Lung (tissue), 12 donors: ENCODE results near the gene SPEF2. TPM values are rescaled to one million over a fixed set of nuclear protein-coding genes. Genes with fewer than 3 reads are reported as not detected.

Experiments
- ATAC-seq: fragments of 200-7000 bp; cut with Tn5 transposase; one replicate; pipeline ENCODE4 v1.9.1; 2020; ENCODE audit warnings: moderate number of reproducible peaks; ENCODE audit not compliant: insufficient read depth, low FRiP score
- DNase-seq, 3 donors: peaks; one replicate each; pipeline ENCODE4 v3.0.0-alpha.2; 2013 to 2017
- H3K27ac ChIP-seq, 2 donors: one replicate each; pipeline ENCODE4 v1.5.1; 2013; ENCODE audit warnings: mild to moderate bottlenecking in 2 of 2, moderate library complexity in 2 of 2, control low read depth in 1 of 2, inconsistent platforms in 1 of 2, low read depth in 1 of 2, low read length in 1 of 2
- H3K27me3 ChIP-seq, 3 donors: one replicate each; pipeline ENCODE4 v1.5.1; 2013; ENCODE audit warnings: low read length in 2 of 3; ENCODE audit not compliant: control insufficient read depth in 3 of 3, insufficient read depth in 3 of 3
- H3K36me3 ChIP-seq, 4 donors: one replicate each; pipeline ENCODE4 v1.5.1; 2013; ENCODE audit warnings: low read length in 4 of 4, mild to moderate bottlenecking in 1 of 4, moderate library complexity in 1 of 4; ENCODE audit not compliant: control insufficient read depth in 4 of 4, insufficient read depth in 4 of 4
- H3K4me1 ChIP-seq, 5 donors: one replicate each; pipeline ENCODE4 v1.5.1; 2013; ENCODE audit warnings: low read length in 5 of 5, mild to moderate bottlenecking in 2 of 5, moderate library complexity in 1 of 5; ENCODE audit not compliant: control insufficient read depth in 5 of 5, insufficient read depth in 5 of 5
- H3K4me3 ChIP-seq: one replicate; pipeline ENCODE4 v1.5.1; 2013; ENCODE audit warnings: mild to moderate bottlenecking, control low read depth, moderate library complexity
- H3K9ac ChIP-seq, 2 donors: one replicate each; pipeline ENCODE4 v1.5.1; 2013; ENCODE audit warnings: low read length in 2 of 2, control low read depth in 1 of 2; ENCODE audit not compliant: insufficient read depth in 1 of 2
- H3K9me3 ChIP-seq, 4 donors: one replicate each; pipeline ENCODE4 v1.5.1; 2013; ENCODE audit warnings: low read length in 3 of 4, mild to moderate bottlenecking in 1 of 4, moderate library complexity in 1 of 4; ENCODE audit not compliant: control insufficient read depth in 4 of 4, insufficient read depth in 3 of 4
- WGBS, 2 donors: extraction: QIAGEN DNeasy Blood & Tissue Kit; methylation state at CpG; one replicate each; pipeline ENCODE4 v1.1.7; 2013; 5-methylcytosine and 5-hydroxymethylcytosine counted together
- polyA plus RNA-seq, 2 donors: library from polyadenylated mRNA; stranded (reverse); fragments of 200-250 nt; gene quantifications; one replicate each; pipeline ENCODE4 v1.2.1, GENCODE V29; 2013
- total RNA-seq, 2 donors: library from RNA; depleted of rRNA in 1 of 2; stranded (reverse); fragments of >200 nt in 1 of 2; gene quantifications; one replicate each; pipeline ENCODE4 v1.2.1, GENCODE V29; 2014 to 2021
- TF ChIP-seq, protein P1 (sequence below): IDR thresholded peaks from 2 replicates; pipeline ENCODE4 v1.5.1; 2012; ENCODE audit warnings: mild to moderate bottlenecking; ENCODE audit errors: control extremely low read depth, extremely low read depth
- donor health status: control.
- donor health status: control.
- donor health status: Bipolar disorder and iron deficiency.
- donor health status: healthy.
- donor health status: DM: yes; HTN: yes; CAD: no.

Gene SPEF2
- total and polyA plus RNA-seq, 4 donors = 2.7 to 73.9 (median 11.3) TPM

DNA sequence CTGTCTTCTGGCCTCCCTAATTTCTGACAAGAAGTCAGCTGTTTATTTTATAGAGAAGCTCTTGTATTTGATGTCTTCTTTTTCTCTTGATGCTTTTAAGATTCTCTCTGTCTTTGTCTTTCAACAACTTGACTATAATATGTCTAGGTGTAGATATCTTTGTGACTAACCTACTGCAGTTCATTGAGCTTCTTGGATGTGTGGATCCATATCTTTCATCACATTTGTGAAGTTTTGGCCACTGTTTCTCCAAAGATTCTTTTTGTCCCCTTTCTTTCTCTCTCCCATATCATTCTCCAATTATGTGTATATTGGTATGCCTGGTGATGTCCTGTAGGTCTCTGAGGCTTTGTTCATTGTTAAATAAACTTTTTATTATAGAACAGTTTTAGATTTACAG is 16.7 kb downstream of the SPEF2 start:
- no peak for DNase-seq
- Histone ChIP-seq H3K27me3 (no peaks in the 10 kb centered on the region), H3K4me1 (no peaks in the 10 kb centered on the region), H3K9me3 (peaks cover 1 to 8% (median 4%) of the 10 kb centered on the region in 4 donors), H3K9ac (no peak overlapping the region), H3K27ac (no peak overlapping the region), H3K36me3 (peaks cover 2 to 15% (median 8%) of the 10 kb centered on the region in 4 donors), H3K4me3 (no peak overlapping the region)
- no peak for ATAC-seq
- TF ChIP-seq, protein P1, sequence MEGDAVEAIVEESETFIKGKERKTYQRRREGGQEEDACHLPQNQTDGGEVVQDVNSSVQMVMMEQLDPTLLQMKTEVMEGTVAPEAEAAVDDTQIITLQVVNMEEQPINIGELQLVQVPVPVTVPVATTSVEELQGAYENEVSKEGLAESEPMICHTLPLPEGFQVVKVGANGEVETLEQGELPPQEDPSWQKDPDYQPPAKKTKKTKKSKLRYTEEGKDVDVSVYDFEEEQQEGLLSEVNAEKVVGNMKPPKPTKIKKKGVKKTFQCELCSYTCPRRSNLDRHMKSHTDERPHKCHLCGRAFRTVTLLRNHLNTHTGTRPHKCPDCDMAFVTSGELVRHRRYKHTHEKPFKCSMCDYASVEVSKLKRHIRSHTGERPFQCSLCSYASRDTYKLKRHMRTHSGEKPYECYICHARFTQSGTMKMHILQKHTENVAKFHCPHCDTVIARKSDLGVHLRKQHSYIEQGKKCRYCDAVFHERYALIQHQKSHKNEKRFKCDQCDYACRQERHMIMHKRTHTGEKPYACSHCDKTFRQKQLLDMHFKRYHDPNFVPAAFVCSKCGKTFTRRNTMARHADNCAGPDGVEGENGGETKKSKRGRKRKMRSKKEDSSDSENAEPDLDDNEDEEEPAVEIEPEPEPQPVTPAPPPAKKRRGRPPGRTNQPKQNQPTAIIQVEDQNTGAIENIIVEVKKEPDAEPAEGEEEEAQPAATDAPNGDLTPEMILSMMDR = no peak

DNA sequence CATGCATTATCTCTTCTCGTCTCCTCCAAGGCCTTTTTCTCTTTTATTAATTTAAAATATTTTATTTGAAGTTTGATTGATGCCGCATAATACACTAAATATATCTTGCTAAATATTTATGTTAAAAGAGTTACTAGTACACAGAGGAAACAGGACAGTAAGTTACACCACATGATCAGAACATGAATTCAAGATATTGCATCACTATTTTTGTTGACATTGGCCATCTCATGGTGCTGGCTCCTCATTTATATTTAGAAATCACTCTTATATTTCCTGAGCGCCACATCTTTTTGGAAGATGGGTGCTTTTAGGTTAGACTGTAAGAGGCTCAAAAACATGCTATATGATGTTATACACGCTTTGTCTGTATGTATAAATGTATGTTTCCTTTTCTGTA is 23.0 kb downstream of the SPEF2 start:
- DNase-seq (peak in 1 of 3 donors; percentile 23), ATAC-seq (no peak)
- no peak overlapping the region for H3K27ac ChIP-seq
- H3K9me3 ChIP-seq = no peaks in the 10 kb centered on the region
- TF ChIP-seq, protein P1 = no peak
- no peak overlapping the region for H3K4me3 ChIP-seq
- H3K9ac ChIP-seq = no peak overlapping the region
- no peaks in the 10 kb centered on the region for H3K27me3 ChIP-seq
- WGBS, 2 donors = 67 to 68% methylated on average over 4 of the region's 4 CpGs
- H3K36me3 ChIP-seq = peaks cover 0 to 6% (median under 1%) of the 10 kb centered on the region in 4 donors
- no peaks in the 10 kb centered on the region for H3K4me1 ChIP-seq

GRCh38 chr5:35644543-35644942 is 26.9 kb downstream of the SPEF2 start:
- no peaks in the 10 kb centered on the region for H3K27me3 ChIP-seq
- H3K9me3 ChIP-seq = no peaks in the 10 kb centered on the region
- ATAC-seq (no peak), DNase-seq (no peak)
- H3K27ac ChIP-seq = no peak overlapping the region
- H3K36me3 ChIP-seq = peaks cover 0 to 1% (median 0%) of the 10 kb centered on the region in 4 donors
- no peak overlapping the region for H3K9ac ChIP-seq
- TF ChIP-seq, protein P1 = no peak
- H3K4me1 ChIP-seq = peaks cover 0 to 4% (median 0%) of the 10 kb centered on the region in 5 donors
- H3K4me3 ChIP-seq = no peak overlapping the region
- WGBS, 2 donors = 87 to 94% methylated on average over 3 of the region's 3 CpGs

DNA sequence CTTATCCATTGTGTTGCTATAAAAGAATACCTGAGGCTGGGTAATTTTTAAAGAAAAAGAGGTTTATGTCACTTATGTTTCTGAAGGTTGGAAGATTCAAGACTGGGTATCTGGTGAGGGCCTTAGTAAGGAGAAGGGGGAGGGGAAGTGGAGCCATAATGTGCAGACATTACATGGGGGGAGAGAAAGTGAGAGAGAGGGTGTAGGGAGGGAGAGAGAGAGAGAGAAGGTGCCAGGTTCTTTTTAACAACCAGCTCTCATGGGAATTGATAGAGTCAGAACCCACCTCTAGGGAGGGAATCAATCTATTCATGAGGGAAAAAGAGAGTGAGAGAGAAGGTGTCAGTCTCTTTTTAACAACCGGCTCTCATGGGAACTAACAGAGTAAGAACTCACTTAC is 29.5 kb downstream of the SPEF2 start:
- H3K36me3 ChIP-seq = peaks cover 0 to 1% (median 0%) of the 10 kb centered on the region in 4 donors
- H3K9ac ChIP-seq = no peak overlapping the region
- H3K9me3 ChIP-seq = no peaks in the 10 kb centered on the region
- ATAC-seq (no peak), DNase-seq (no peak)
- WGBS, 2 donors = 91 to 92% methylated on average over 1 of the region's 1 CpG
- no peak overlapping the region for H3K4me3 ChIP-seq
- no peaks in the 10 kb centered on the region for H3K27me3 ChIP-seq
- peaks cover 0 to 4% (median 0%) of the 10 kb centered on the region in 5 donors for H3K4me1 ChIP-seq
- H3K27ac ChIP-seq = no peak overlapping the region
- TF ChIP-seq, protein P1 = no peak
